HFF-Myc (cell line): ENCODE measurements around the gene FAM98A.

Experiments
- DNase-seq: peaks from one replicate; pipeline ENCODE4 v3.0.0-alpha.2; 2011; ENCODE audit warnings: low read depth; ENCODE audit errors: extremely low read depth
- H3K4me3 ChIP-seq: replicated peaks from 2 replicates; pipeline ENCODE4 v1.5.1; 2011; ENCODE audit warnings: low read depth, mild to moderate bottlenecking, control low read depth, low read length
- TF ChIP-seq, protein P1 (sequence below): IDR thresholded peaks from 2 replicates; pipeline ENCODE4 v1.5.1; 2012; ENCODE audit warnings: mild to moderate bottlenecking, low read depth, low read length, control low read depth; ENCODE audit errors: missing control alignments

Gene FAM98A

GRCh38 chr2:33561872-33562271, 37.2 kb downstream of the FAM98A start:
- H3K4me3 ChIP-seq = no peak overlapping the region
- TF ChIP-seq, protein P1, sequence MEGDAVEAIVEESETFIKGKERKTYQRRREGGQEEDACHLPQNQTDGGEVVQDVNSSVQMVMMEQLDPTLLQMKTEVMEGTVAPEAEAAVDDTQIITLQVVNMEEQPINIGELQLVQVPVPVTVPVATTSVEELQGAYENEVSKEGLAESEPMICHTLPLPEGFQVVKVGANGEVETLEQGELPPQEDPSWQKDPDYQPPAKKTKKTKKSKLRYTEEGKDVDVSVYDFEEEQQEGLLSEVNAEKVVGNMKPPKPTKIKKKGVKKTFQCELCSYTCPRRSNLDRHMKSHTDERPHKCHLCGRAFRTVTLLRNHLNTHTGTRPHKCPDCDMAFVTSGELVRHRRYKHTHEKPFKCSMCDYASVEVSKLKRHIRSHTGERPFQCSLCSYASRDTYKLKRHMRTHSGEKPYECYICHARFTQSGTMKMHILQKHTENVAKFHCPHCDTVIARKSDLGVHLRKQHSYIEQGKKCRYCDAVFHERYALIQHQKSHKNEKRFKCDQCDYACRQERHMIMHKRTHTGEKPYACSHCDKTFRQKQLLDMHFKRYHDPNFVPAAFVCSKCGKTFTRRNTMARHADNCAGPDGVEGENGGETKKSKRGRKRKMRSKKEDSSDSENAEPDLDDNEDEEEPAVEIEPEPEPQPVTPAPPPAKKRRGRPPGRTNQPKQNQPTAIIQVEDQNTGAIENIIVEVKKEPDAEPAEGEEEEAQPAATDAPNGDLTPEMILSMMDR = no peak

GRCh38 chr2:33560017-33560416, 39.1 kb downstream of the FAM98A start:
- TF ChIP-seq, protein P1 = no peak
- no peak overlapping the region for H3K4me3 ChIP-seq
- no peak for DNase-seq

More at GRCh38 chr2:33561872-33562271, 37.2 kb downstream of the FAM98A start:
- DNase-seq = no peak

- TF ChIP-seq, protein P1 = no peak
- DNase-seq = no peak
- H3K4me3 ChIP-seq = no peak overlapping the region
These were observed 39.8 kb downstream of the FAM98A start for GRCh38 chr2:33559328-33559727.

- TF ChIP-seq, protein P1 = no peak
- DNase-seq = no peak
- no peak overlapping the region for H3K4me3 ChIP-seq
These were observed 43.4 kb downstream of the FAM98A start for GRCh38 chr2:33555681-33556080.

DNA sequence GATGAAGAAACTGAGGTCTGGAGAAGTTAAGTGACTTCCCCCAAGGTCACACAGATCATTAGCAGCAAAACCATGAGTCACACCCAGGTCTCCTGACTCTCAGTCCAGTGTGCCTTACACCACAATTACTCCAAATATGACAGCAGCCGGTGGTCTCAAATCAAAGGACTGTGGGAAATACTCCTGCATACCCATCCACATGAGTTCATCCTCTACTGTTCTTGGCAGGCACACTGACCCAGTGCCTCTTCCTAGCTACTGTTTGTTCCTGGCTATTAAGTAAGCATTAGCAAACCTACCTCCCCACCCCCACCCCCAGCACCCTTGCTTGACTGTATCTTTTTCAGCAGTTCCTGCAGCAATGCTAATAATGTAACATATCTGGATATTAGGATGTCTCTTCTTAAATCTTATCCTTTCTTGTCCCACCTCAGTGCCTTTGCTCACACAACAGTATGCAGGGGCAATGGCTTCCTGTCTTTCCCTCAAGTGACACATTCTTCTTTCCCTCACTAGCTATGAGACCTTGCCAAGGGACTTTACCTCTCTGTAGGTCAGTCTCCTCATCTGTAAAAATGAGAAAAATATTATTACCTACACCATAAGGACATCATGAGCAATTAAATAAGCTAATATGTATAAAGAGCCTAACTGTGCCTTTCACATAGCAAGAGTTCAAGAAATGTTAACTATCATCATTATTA, 46.2 kb downstream of the FAM98A start:
- H3K4me3 ChIP-seq = no peak overlapping the region
- DNase-seq = no peak
- TF ChIP-seq, protein P1 = no peak

- no peak overlapping the region for H3K4me3 ChIP-seq
- no peak for DNase-seq
- TF ChIP-seq, protein P1 = no peak
These were observed 48.9 kb downstream of the FAM98A start for GRCh38 chr2:33550206-33550605.

DNA sequence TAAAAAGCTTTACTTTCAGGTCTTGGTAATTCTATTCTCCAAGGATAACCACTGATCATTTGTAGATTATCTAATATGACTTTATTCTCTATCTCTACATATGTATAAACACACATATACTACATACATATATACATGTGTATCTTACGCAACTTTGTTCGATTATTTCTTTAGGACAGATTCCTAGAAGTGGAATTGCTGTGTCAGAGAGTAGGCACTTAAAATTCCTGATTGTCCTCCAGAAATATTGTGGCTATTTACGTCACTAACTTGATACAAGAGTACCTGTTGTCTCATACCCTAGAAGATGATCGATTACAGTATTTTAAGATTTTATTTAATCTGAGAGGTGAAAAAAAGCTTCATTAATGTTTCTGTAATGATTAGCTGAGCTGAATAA, 57.9 kb downstream of the FAM98A start:
- TF ChIP-seq, protein P1 = no peak
- DNase-seq = no peak
- no peak overlapping the region for H3K4me3 ChIP-seq
